SJSA1 (cell line): ENCODE data around the gene NID2. TPM values are rescaled to one million over a fixed set of nuclear protein-coding genes. Genes with fewer than 3 reads are reported as not detected.

Source experiments
- DNase-seq, 2 experiments: peaks; one replicate each; pipeline ENCODE4 v3.0.0-alpha.2; 2015 to 2020; ENCODE audit warnings: low spot score in 2 of 2, low read depth in 1 of 2
- H3K27ac ChIP-seq: fragments of 250-450 bp; sonication (Bioruptor Pico); 2 replicates; pipeline ENCODE4 v1.5.1; 2020; ENCODE audit warnings: mild to moderate bottlenecking, moderate library complexity
- H3K27me3 ChIP-seq: fragments of 250-450 bp; sonication (Bioruptor Pico); replicated peaks from 2 replicates; pipeline ENCODE4 v1.5.1; 2020; ENCODE audit warnings: mild to moderate bottlenecking, moderate library complexity
- H3K36me3 ChIP-seq: fragments of 250-450 bp; sonication (Bioruptor Pico); 2 replicates; pipeline ENCODE4 v1.5.1; 2020; ENCODE audit warnings: mild to moderate bottlenecking
- H3K4me1 ChIP-seq: fragments of 250-450 bp; sonication (Bioruptor Pico); replicated peaks from 2 replicates; pipeline ENCODE4 v1.6.1; 2021; ENCODE audit warnings: mild to moderate bottlenecking
- H3K4me3 ChIP-seq: fragments of 250-450 bp; sonication (Bioruptor Pico); 2 replicates; pipeline ENCODE4 v1.5.1; 2020; ENCODE audit warnings: mild to moderate bottlenecking
- H3K9me3 ChIP-seq: fragments of 250-450 bp; sonication (Bioruptor Pico); replicated peaks from 2 replicates; pipeline ENCODE4 v1.5.1; 2020; ENCODE audit warnings: mild to moderate bottlenecking
- total RNA-seq: library from RNA; depleted of rRNA; stranded (reverse); fragments of >200 nt; shearing (Covaris generic); gene quantifications from 2 replicates; pipeline ENCODE4 v1.2.3, GENCODE V29; 2014; rRNA removed

Gene NID2, protein sequence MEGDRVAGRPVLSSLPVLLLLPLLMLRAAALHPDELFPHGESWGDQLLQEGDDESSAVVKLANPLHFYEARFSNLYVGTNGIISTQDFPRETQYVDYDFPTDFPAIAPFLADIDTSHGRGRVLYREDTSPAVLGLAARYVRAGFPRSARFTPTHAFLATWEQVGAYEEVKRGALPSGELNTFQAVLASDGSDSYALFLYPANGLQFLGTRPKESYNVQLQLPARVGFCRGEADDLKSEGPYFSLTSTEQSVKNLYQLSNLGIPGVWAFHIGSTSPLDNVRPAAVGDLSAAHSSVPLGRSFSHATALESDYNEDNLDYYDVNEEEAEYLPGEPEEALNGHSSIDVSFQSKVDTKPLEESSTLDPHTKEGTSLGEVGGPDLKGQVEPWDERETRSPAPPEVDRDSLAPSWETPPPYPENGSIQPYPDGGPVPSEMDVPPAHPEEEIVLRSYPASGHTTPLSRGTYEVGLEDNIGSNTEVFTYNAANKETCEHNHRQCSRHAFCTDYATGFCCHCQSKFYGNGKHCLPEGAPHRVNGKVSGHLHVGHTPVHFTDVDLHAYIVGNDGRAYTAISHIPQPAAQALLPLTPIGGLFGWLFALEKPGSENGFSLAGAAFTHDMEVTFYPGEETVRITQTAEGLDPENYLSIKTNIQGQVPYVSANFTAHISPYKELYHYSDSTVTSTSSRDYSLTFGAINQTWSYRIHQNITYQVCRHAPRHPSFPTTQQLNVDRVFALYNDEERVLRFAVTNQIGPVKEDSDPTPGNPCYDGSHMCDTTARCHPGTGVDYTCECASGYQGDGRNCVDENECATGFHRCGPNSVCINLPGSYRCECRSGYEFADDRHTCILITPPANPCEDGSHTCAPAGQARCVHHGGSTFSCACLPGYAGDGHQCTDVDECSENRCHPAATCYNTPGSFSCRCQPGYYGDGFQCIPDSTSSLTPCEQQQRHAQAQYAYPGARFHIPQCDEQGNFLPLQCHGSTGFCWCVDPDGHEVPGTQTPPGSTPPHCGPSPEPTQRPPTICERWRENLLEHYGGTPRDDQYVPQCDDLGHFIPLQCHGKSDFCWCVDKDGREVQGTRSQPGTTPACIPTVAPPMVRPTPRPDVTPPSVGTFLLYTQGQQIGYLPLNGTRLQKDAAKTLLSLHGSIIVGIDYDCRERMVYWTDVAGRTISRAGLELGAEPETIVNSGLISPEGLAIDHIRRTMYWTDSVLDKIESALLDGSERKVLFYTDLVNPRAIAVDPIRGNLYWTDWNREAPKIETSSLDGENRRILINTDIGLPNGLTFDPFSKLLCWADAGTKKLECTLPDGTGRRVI (N-terminal part only)
- 63.9 and 65.3 TPM in 2 replicates for total RNA-seq

DNA sequence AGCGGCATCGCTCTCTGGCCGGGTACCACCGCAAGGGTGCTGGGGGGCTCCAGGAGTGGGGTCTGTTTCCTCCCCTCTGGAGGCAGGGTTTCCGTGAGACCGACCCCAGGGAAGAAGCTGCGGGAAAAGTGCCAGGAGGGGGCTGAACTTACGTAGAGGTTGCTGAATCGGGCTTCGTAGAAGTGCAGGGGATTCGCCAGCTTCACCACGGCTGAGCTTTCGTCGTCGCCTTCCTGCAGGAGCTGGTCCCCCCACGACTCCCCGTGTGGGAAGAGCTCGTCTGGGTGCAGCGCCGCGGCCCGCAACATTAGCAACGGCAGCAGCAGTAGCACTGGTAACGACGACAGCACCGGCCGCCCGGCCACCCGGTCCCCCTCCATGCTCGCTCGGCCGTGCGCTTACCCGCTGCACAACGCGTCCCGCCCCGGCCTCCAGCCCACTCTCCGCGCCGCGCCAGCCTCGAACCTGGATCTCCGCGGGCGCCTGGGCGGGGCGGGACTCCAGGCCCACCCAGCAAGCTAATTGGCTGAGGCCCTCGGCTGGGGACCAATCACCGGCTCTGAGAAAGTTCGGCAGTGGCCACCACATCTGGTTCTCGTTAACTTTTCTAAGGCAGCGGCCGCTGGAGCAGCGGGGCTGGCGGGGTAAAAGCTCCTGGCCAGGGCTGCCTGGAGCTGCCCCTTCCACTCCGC is at the start of gene NID2:
Gene NID2, minus strand, starts transcription at position 445 of the 692 bp plus-strand sequence. Its CDS starts 65 bp downstream, at position 380.
- peaks cover 7% of the 10 kb centered on the region for H3K36me3 ChIP-seq
- H3K4me1 ChIP-seq, result peaks cover 44% of the 10 kb centered on the region
- H3K4me3 ChIP-seq, result peak within 1 kb of the TSS; percentile 74
- no peaks in the 10 kb centered on the region for H3K9me3 ChIP-seq
- DNase-seq, result peak; percentile 90 to 91
- H3K27me3 ChIP-seq, result no peaks in the 10 kb centered on the region
- H3K27ac ChIP-seq, result peak within 1 kb of the TSS; percentile 73

DNA sequence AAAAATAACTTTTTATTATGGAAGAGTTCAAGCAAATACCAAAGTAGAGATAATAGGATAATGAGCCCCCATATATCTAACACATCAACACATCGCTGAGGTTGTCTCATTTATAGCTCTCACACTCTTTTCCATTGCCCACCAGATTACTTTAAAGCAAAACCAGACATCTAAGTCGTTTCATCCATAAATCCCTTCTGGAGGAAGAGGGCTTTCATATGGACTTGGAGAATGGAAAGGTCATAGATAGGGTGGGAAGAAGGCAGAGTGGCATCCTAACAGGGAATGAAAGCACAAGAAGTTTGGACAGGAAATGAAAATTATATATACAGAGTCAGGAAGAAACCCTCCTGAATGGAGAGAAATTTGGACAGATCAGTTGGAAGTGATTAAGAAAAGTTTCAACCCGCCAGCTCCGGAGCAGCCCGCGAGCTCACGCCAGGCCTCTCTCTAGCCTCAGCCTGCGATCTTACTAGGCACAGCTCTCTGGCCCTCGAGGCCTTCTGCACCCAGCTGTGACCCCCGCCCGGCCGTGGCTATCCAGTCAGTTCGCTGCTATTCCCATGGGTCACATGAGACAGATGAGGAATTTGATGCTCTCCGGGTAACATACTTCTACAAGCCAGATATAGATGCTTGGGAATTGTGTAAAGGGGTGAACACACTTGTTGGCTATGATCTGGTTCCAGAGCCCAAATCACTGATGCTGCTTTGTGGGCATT is 48.4 kb upstream of the NID2 start:
- DNase-seq, result no peak

DNA sequence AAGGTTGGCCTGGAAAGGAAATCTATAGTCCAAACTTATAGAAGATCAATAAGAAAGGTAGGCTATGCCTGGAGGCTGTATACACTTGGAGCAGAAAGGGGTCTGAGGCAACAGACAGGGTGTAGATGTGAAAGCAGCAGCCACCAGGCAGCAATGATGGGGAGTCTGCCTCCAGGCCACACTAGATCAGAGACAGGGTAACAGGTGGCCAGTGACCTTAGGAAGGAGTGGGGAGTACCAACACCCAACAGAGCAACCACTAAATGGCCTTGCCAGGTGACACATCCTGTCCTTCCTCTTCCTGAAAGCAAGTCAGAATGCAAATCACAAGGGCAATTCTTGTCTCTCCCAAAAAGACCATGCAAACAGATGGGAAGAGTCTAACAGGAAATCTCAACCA is 46.4 kb upstream of the NID2 start:
- no peak for DNase-seq
- H3K36me3 ChIP-seq, result no peaks in the 10 kb centered on the region
- H3K4me3 ChIP-seq, result no peak overlapping the region
- H3K27me3 ChIP-seq, result no peaks in the 10 kb centered on the region
- peaks cover 4% of the 10 kb centered on the region; the same call in 1 of the 2 replicates for H3K4me1 ChIP-seq
- no peak overlapping the region for H3K27ac ChIP-seq
- no peaks in the 10 kb centered on the region for H3K9me3 ChIP-seq

More for the DNA sequence above, 48.4 kb upstream of the NID2 start:
- no peaks in the 10 kb centered on the region for H3K4me1 ChIP-seq
- no peaks in the 10 kb centered on the region for H3K27me3 ChIP-seq
- no peaks in the 10 kb centered on the region for H3K9me3 ChIP-seq
- no peak overlapping the region for H3K4me3 ChIP-seq
- H3K27ac ChIP-seq, result no peak overlapping the region
- H3K36me3 ChIP-seq, result no peaks in the 10 kb centered on the region

DNA sequence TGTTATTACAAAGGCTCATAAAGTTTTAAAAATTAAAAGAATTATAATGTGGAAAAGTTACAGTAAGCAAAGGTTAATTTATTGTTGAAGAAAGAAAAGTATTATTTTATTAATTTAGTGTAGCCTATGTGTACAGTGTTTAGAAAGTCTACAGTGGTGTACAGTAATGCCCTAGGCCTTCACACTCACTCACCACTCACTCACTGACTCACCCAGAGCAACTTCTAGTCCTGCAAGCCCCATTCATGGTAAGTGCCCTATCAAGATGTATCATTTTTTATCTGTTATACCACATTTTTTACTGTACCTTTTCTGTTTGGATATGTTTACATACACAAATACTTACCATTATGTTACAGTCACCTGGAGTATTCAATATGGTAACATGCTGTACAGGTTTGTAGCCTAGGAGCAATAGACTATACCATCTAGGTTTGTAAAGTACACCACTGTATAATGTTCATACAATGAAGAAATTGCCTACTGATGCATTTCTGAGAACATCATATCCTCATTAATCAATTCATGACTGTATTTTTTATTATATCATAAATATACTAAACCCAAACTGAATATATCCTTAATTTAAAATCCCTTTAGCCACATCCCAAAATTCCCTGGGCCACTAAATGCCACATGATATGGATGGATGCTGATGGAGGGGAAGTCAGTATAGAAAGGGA is 43.6 kb upstream of the NID2 start:
- Histone ChIP-seq H3K9me3 (no peaks in the 10 kb centered on the region), H3K4me3 (no peak overlapping the region), H3K4me1 (peaks cover 4% of the 10 kb centered on the region; the same call in 1 of the 2 replicates), H3K27me3 (no peaks in the 10 kb centered on the region), H3K27ac (peak overlapping the region; percentile 53; the same call in 1 of the 2 replicates), H3K36me3 (no peaks in the 10 kb centered on the region)
- no peak for DNase-seq

DNA sequence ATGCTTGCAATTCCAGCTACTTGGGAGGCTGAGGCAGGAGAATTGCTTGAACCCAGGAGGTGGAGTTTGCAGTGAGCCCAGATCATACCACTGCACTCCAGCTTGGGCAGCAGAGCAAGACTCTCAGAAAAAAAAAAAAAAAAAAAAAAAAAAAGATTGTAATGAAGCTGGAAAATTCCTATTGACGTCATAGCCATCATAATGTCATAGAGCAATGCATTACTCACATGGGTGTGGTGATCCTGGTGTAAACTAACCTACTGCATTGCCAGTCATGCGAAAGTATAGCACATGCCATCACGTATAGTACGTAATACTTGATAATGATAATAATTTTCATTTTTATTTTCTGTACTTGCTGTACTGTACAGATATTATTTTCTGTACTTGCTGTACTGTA is 42.7 kb upstream of the NID2 start:
- H3K4me1 ChIP-seq, result peaks cover 7% of the 10 kb centered on the region; the same call in 1 of the 2 replicates
- H3K36me3 ChIP-seq, result no peaks in the 10 kb centered on the region
- peak in 1 of 2 experiments; percentile 15 for DNase-seq
- peak overlapping the region; percentile 53 for H3K27ac ChIP-seq
- no peaks in the 10 kb centered on the region for H3K9me3 ChIP-seq
- no peaks in the 10 kb centered on the region for H3K27me3 ChIP-seq
- H3K4me3 ChIP-seq, result no peak overlapping the region

DNA sequence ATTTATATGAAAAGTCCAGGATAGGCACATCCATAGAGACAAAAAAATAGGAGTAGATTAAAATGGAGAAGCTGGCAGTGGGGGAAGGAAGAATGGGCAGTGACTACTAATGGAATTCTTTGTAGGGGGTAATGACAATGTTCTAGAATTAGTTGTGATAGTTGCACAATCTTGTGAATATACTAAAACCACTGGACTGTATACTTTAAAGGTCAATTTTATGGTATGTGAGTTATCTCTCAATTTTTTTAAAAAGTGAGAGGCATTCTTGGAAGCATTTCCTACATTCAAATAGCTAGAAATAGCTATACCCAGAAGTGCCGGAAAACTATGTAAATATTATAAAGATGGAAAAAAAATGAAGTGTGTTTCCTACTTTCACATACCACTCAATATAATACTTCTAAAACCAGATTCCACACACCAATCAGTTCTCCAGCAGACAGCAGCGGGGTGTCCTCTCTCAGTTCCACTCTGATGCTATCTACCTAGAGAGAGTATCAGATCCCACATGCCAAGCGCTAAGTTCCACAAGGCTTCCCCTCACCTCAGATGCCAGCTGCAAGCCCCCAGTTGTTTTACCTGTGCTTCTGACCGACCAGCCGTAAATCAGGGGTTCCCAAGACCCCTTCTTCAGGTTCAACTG is 41.7 kb upstream of the NID2 start:
- Histone ChIP-seq H3K9me3 (no peaks in the 10 kb centered on the region), H3K4me1 (peaks cover 9% of the 10 kb centered on the region; the same call in 1 of the 2 replicates), H3K4me3 (no peak overlapping the region), H3K27me3 (no peaks in the 10 kb centered on the region), H3K27ac (no peak overlapping the region), H3K36me3 (no peaks in the 10 kb centered on the region)
- no peak for DNase-seq

DNA sequence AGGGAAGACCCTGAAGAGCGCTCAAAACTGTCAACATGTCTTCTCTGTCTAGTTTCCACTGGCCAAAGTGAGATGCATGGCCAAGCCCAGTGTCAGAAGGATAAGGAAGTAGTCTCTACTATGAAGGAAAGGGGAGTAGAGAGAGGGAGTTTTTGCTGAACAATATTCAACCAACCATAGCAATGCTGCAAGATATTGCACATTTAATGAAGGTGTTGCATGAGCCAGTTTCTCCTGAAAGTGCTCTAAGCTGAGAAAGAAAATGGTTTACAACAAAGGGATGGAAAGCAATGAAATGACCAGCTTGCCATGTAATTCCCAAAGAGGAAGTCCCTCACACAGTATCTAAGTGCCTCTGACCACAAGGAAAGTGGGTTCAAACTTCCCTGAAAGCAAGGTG is 40.0 kb upstream of the NID2 start:
- H3K4me3 ChIP-seq, result no peak overlapping the region
- no peaks in the 10 kb centered on the region for H3K9me3 ChIP-seq
- no peaks in the 10 kb centered on the region for H3K27me3 ChIP-seq
- H3K27ac ChIP-seq, result no peak overlapping the region
- H3K4me1 ChIP-seq, result peaks cover 23% of the 10 kb centered on the region
- no peak for DNase-seq
- no peaks in the 10 kb centered on the region for H3K36me3 ChIP-seq

DNA sequence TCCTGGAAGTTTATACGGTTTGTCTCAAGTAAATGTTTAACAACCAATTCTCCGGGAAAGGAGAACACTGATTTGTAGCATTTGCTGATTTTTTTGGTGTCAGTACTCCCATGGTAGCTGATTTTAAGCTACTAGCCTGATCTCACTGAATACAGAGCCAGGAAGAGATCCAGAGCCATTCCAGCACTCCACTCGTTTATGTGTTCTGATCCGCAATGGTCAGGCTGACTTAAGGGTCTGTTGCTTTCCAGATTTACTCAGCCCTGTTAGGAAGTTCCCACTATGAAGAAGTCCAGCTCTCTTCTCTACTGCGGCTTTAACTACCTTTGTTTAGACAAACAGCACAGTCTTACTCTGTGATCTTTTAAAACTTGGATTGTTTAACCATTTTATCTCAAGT is 38.0 kb upstream of the NID2 start:
- no peak overlapping the region for H3K4me3 ChIP-seq
- H3K27ac ChIP-seq, result no peak overlapping the region
- peaks cover 37% of the 10 kb centered on the region for H3K4me1 ChIP-seq
- DNase-seq, result no peak
- no peaks in the 10 kb centered on the region for H3K9me3 ChIP-seq
- no peaks in the 10 kb centered on the region for H3K36me3 ChIP-seq
- no peaks in the 10 kb centered on the region for H3K27me3 ChIP-seq

DNA sequence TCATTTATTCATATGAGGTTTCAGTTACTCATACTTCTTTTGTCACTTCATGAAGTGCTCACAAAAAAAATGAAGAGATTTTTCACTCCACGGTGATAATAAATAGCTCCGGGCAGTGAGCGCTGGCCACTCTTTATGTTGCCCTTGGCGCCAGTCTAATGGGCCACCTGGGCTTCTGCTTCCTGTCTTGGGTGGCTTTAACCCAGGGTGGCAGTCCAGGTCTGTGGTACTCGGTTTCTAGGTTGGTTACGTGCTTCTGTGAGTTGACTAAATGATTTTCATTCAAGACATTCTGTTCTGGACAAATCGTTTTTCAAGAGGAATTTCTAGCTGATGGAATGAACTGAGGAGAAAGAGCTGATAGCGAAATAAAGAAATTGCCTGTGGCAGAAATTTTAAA is 34.6 kb upstream of the NID2 start:
- DNase-seq, result peak; percentile 69
- Histone ChIP-seq H3K27me3 (no peaks in the 10 kb centered on the region), H3K4me3 (no peak overlapping the region), H3K4me1 (peaks cover 36% of the 10 kb centered on the region), H3K9me3 (no peaks in the 10 kb centered on the region), H3K27ac (peak overlapping the region; percentile 57), H3K36me3 (no peaks in the 10 kb centered on the region)

DNA sequence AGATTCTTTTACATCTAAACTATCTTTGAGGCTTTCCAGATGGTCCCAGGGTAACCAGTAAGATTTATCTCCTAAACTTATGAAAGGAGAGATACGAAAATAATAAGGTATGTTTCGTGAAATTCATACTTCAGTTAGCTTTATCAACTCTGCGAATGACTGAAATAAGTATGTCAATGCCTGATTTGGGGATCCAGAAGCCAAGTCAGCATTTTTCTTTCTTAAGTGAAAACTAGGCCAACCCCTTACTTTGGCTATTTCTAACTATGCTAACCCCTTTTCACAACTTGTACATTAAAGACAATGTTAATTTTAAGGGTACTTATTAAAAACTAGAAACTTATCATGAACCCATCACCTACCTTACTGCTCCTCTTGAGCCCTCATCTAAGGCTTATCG is 26.9 kb upstream of the NID2 start:
- Histone ChIP-seq H3K36me3 (no peaks in the 10 kb centered on the region), H3K4me1 (no peaks in the 10 kb centered on the region), H3K27me3 (no peaks in the 10 kb centered on the region), H3K9me3 (no peaks in the 10 kb centered on the region), H3K27ac (no peak overlapping the region), H3K4me3 (no peak overlapping the region)
- DNase-seq, result no peak

DNA sequence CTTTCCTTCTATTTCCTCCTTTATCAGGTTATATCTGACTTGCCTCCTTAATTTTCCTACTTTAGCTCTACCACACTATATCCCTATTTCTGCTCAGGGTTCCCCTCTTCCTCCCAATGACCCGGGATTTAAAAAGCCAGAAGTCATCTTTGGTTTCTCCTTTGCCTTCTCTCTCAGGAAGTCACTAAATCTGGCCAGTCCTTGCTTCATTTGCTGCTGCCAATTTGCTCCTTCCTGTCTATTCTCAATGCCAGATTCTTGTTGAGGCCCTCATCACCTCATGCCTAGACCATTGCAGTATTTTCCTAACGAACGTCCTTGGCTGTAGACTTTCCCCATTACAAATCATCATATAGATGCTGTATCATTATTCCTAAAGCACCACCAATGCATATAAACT is 26.5 kb upstream of the NID2 start:
- Histone ChIP-seq H3K27me3 (no peaks in the 10 kb centered on the region), H3K27ac (no peak overlapping the region), H3K4me3 (no peak overlapping the region), H3K9me3 (no peaks in the 10 kb centered on the region), H3K36me3 (no peaks in the 10 kb centered on the region), H3K4me1 (no peaks in the 10 kb centered on the region)
- DNase-seq, result no peak
